ENCODE results near the gene WWOX.

DNA sequence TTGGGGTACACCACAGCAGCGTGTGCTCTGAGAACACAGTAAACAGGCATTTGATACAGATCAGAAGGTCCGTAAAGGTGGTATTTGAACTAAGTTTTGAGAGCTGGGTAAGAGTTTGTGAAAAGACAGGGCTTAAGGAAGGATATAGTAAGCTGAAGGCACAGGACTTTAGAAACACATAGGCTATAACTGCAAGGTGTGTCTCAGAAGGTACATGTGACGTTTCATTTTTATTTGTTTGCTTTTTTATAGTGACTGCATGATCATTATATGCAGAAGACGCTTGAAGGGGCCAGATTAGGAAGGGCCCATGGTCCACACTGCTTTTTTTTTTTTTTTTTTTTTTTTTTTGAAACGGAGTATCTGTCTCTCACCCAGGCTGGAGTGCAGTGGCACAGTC lies 644.6 kb downstream of the WWOX start:
- TF ChIP-seq, protein P1, sequence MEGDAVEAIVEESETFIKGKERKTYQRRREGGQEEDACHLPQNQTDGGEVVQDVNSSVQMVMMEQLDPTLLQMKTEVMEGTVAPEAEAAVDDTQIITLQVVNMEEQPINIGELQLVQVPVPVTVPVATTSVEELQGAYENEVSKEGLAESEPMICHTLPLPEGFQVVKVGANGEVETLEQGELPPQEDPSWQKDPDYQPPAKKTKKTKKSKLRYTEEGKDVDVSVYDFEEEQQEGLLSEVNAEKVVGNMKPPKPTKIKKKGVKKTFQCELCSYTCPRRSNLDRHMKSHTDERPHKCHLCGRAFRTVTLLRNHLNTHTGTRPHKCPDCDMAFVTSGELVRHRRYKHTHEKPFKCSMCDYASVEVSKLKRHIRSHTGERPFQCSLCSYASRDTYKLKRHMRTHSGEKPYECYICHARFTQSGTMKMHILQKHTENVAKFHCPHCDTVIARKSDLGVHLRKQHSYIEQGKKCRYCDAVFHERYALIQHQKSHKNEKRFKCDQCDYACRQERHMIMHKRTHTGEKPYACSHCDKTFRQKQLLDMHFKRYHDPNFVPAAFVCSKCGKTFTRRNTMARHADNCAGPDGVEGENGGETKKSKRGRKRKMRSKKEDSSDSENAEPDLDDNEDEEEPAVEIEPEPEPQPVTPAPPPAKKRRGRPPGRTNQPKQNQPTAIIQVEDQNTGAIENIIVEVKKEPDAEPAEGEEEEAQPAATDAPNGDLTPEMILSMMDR (IDR thresholded peaks at IDR 0.05): no peak
- no peak for TF ChIP-seq EP300 (IDR thresholded peaks at IDR 0.05)
